Adipocyte (in vitro differentiated cells): ENCODE measurements around the gene XYLT1.
A peak's percentile ranks its signal among the peaks of the same experiment; 100 is the strongest.

Experiments
- DNase-seq: peaks from one replicate; pipeline ENCODE4 v3.0.0-alpha.2; 2015; ENCODE audit warnings: low read depth
- H3K27me3 ChIP-seq: replicated peaks from 2 replicates; pipeline ENCODE4 v1.7.0; 2013; ENCODE audit warnings: mild to moderate bottlenecking, low read length, moderate library complexity; ENCODE audit not compliant: control insufficient read depth, insufficient read depth
- H3K36me3 ChIP-seq: 2 replicates; pipeline ENCODE4 v1.7.0; 2013; ENCODE audit warnings: low read length, mild to moderate bottlenecking, moderate library complexity; ENCODE audit not compliant: control insufficient read depth, insufficient read depth, severe bottlenecking
- H3K4me1 ChIP-seq: 2 replicates; pipeline ENCODE4 v1.7.0; 2013; ENCODE audit warnings: mild to moderate bottlenecking, low read length, moderate library complexity; ENCODE audit not compliant: control insufficient read depth, insufficient read depth
- H3K4me3 ChIP-seq: 2 replicates; pipeline ENCODE4 v1.7.0; 2013; ENCODE audit warnings: mild to moderate bottlenecking, low read length, moderate library complexity
- H3K9ac ChIP-seq: 2 replicates; pipeline ENCODE4 v1.7.0; 2013; ENCODE audit warnings: mild to moderate bottlenecking, low read length, moderate library complexity
- H3K9me3 ChIP-seq: 2 replicates; pipeline ENCODE4 v1.7.0; 2013; ENCODE audit warnings: mild to moderate bottlenecking, low read length, moderate library complexity; ENCODE audit not compliant: control insufficient read depth

XYLT1 gene

DNA sequence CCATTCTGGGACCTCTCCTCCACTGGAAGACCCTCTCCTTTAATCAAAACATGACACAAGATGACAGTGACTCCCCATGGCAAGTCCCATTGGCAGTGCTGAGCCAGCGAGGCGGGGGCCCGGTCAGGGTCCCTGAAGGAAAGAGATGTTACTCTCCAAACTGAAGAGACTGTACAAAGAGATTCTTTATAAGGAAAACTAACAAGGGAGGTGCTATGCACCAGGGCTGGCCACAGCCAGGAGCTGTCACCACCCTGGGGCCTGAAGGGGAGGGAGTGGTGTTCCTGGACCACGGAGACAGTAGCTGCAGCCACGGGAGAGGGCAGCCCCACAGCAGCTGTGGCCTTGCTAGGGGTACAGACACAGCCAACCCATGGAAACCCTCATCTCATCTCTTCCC is 123.1 kb downstream of the XYLT1 start:
- no peak overlapping the region for H3K4me3 ChIP-seq
- H3K27me3 ChIP-seq = no peaks in the 10 kb centered on the region
- DNase-seq = no peak
- no peaks in the 10 kb centered on the region for H3K9me3 ChIP-seq
- H3K36me3 ChIP-seq = no peaks in the 10 kb centered on the region
- H3K4me1 ChIP-seq = peaks cover 24% of the 10 kb centered on the region
- no peak overlapping the region for H3K9ac ChIP-seq

GRCh38 chr16:17346621-17347569 is 123.9 kb downstream of the XYLT1 start:
- no peak for DNase-seq
- no peak overlapping the region for H3K4me3 ChIP-seq
- H3K9ac ChIP-seq = no peak overlapping the region
- H3K27me3 ChIP-seq = no peaks in the 10 kb centered on the region
- peaks cover 29% of the 10 kb centered on the region for H3K4me1 ChIP-seq
- no peaks in the 10 kb centered on the region for H3K36me3 ChIP-seq
- no peaks in the 10 kb centered on the region for H3K9me3 ChIP-seq

- H3K4me3 ChIP-seq = no peak overlapping the region
- DNase-seq = no peak
- H3K4me1 ChIP-seq = peaks cover 22% of the 10 kb centered on the region
- no peaks in the 10 kb centered on the region for H3K36me3 ChIP-seq
- no peak overlapping the region for H3K9ac ChIP-seq
- no peaks in the 10 kb centered on the region for H3K27me3 ChIP-seq
- H3K9me3 ChIP-seq = no peaks in the 10 kb centered on the region
Measured at GRCh38 chr16:17345043-17345442, 125.7 kb downstream of the XYLT1 start.

DNA sequence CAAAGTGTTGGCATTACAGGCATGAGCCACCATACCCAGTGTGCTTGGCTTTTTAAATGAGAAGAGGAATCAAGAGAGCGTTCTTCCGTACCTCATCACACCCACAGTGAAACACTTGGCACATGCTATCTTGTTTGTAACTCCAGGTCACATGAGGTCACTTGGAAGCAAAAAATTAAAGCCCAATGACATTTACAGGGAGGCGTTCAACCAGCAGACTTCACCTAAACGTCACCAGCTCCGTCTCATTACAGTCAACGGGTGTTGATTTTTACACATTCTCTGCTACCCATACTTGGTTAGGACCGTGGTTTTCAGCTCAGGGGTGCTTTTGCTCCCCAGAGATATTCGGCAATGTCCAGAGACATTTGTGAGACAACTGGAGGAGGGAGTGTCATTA is 127.0 kb downstream of the XYLT1 start:
- no peak for DNase-seq
- peaks cover 22% of the 10 kb centered on the region for H3K4me1 ChIP-seq

DNA sequence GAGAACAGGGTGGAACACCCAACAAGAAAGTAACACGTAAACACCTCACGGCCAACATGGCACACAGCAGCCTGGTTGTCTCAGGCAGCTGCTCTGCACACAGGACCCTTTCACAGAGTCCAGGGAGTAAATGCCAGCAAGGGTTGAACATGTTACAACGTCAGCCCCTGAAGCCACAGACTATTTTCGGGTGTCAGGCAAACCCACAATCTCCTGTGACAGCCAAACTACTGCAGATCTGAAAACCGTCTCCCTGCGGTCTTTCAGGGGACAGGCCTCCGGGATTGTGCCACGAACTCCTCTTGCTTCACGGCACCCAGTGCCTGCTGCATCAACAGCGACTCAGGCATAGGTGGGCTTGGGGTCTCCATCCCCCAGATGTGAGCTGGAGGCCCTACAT is 127.7 kb downstream of the XYLT1 start:
- H3K4me1 ChIP-seq = peaks cover 22% of the 10 kb centered on the region
- H3K4me3 ChIP-seq = no peak overlapping the region
- no peak for DNase-seq
- H3K27me3 ChIP-seq = no peaks in the 10 kb centered on the region
- H3K9ac ChIP-seq = no peak overlapping the region
- H3K36me3 ChIP-seq = no peaks in the 10 kb centered on the region
- H3K9me3 ChIP-seq = no peaks in the 10 kb centered on the region

More for the DNA sequence above, 127.0 kb downstream of the XYLT1 start:
- Histone ChIP-seq H3K27me3 (no peaks in the 10 kb centered on the region), H3K9ac (no peak overlapping the region), H3K9me3 (no peaks in the 10 kb centered on the region), H3K36me3 (no peaks in the 10 kb centered on the region), H3K4me3 (no peak overlapping the region)

DNA sequence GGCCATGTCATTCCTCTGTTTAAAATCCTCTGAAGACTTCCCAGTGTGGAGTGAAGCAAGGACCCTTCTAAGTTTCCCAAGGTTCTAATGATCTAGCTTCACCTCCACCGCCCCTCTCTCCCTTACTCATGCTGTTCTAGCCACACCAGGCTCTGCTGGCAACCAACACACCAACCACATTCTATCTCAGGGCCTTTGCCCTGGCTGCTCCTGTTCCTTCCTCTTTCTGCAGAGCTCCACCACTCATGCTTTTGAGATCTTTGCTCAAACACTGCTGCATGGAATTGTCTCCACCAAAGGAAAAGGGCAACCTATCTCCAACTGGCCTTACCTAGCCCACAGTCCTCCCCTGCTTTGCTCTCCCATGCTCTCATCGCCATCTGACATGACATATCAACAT is 128.7 kb downstream of the XYLT1 start:
- H3K27me3 ChIP-seq = no peaks in the 10 kb centered on the region
- no peak overlapping the region for H3K9ac ChIP-seq
- H3K36me3 ChIP-seq = no peaks in the 10 kb centered on the region
- no peak for DNase-seq
- no peak overlapping the region for H3K4me3 ChIP-seq
- peaks cover 22% of the 10 kb centered on the region for H3K4me1 ChIP-seq
- H3K9me3 ChIP-seq = no peaks in the 10 kb centered on the region

- peaks cover 28% of the 10 kb centered on the region for H3K4me1 ChIP-seq
- DNase-seq = no peak
- no peaks in the 10 kb centered on the region for H3K9me3 ChIP-seq
- H3K27me3 ChIP-seq = no peaks in the 10 kb centered on the region
- H3K4me3 ChIP-seq = no peak overlapping the region
- no peaks in the 10 kb centered on the region for H3K36me3 ChIP-seq
- H3K9ac ChIP-seq = no peak overlapping the region
Measured at GRCh38 chr16:17340804-17341203, 130.0 kb downstream of the XYLT1 start.

DNA sequence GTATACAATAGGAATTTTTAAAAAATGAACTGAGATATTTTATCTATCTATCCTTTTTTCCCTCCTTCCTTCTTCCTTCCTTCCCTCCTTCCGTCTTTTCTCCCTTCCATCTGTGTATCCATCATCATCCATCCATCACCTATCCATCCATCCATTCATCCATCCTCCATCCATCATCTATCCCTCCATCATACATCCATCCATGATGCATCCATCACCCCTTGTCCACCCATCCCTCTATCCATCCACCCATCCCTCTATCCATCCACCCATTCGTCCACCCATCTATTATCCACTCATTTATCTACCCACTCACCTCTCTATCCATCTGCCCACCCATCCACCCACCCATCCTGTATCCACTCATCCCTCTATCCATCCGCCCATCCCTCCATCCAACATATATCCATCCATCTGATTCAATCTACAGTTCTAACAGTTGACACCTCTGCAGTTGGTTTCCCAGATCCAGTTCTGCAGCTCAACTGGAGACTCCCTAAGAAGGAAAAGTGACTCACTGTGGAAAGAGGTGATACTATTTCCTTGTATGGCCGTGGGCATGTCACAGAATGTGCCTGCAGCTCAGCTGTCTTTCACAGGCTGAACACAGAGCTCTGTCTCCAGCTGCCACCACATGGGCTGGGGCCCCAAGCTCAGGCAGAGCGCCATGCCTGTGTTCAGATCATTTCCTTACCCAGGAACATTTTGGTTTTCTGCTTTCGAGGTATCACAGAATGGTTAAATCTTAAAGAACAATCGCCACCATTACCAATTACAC is 130.8 kb downstream of the XYLT1 start:
- Histone ChIP-seq H3K9me3 (no peaks in the 10 kb centered on the region), H3K27me3 (no peaks in the 10 kb centered on the region), H3K4me1 (peaks cover 30% of the 10 kb centered on the region), H3K9ac (no peak overlapping the region), H3K4me3 (no peak overlapping the region), H3K36me3 (no peaks in the 10 kb centered on the region)
- DNase-seq = peak; percentile 1

DNA sequence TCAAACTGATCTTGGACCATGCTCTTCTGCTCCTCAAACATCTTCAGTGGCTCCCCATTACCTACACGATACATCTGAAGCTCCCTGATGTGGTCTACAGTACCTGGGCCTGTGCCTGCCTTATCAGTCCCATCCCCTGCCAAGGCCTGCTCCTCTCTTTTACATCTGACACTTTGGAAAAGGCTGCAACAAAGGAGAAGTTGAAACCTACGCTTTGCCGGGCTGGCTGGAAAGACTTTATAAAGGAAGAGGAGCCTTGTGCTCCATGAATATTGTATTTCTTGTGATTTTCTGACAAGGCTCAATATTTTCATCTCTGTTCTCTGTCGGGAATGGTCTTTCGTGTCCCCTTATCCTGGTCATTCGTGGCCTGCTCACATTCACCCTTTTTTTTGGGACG is 132.5 kb downstream of the XYLT1 start:
- H3K4me3 ChIP-seq = no peak overlapping the region
- no peaks in the 10 kb centered on the region for H3K36me3 ChIP-seq
- H3K9me3 ChIP-seq = no peaks in the 10 kb centered on the region
- DNase-seq = no peak
- H3K4me1 ChIP-seq = peaks cover 30% of the 10 kb centered on the region
- no peak overlapping the region for H3K9ac ChIP-seq
- H3K27me3 ChIP-seq = no peaks in the 10 kb centered on the region

GRCh38 chr16:17336530-17336900 is 134.2 kb downstream of the XYLT1 start:
- H3K4me3 ChIP-seq = no peak overlapping the region
- H3K27me3 ChIP-seq = no peaks in the 10 kb centered on the region
- H3K9me3 ChIP-seq = no peaks in the 10 kb centered on the region
- DNase-seq = no peak
- no peak overlapping the region for H3K9ac ChIP-seq
- no peaks in the 10 kb centered on the region for H3K36me3 ChIP-seq
- H3K4me1 ChIP-seq = peaks cover 28% of the 10 kb centered on the region

DNA sequence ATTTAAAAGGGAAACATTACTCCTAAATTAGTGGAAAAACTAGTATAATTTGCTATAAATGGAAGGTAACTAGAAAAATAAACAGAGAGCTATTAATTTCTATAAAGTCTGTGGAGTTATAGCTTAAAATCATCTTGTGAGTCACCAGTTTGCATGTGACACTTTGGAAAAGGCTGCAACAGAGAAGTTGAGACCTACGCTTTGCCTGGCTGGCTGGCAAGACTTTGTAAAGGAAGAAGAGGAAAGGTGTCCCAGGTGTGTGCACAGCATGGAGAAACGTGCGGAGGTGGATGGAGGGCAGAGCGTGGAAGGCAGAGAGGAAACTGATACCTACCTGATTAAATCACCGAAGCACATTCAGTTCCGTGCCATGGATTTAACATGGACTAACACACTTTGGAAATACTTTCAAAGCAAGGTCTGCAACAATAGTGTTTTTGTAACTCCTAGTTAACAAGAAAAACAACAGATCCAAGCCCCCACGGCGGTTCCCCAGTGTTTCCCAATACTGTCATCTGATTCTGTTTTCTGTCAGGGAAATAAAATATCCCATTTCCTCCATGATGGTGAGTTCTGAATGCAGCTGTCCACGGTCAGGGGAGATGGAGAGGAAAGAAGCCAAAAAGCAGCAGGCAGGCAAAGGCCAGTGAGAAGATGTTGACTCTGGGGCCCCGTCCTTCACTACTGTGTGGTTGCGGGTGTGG is 134.8 kb downstream of the XYLT1 start:
- Histone ChIP-seq H3K4me1 (peaks cover 34% of the 10 kb centered on the region), H3K9me3 (no peaks in the 10 kb centered on the region), H3K36me3 (no peaks in the 10 kb centered on the region), H3K9ac (peak overlapping the region; percentile 14), H3K27me3 (no peaks in the 10 kb centered on the region), H3K4me3 (no peak overlapping the region)
- peak; percentile 59 for DNase-seq
